MCF 10A (cell line): ENCODE data around the gene NID2. TPM values are rescaled to one million over a fixed set of nuclear protein-coding genes. Genes with fewer than 3 reads are reported as not detected.
A peak's percentile ranks its signal among the peaks of the same experiment; 100 is the strongest.

Experiments used
- BruUV-seq: library from RNA; stranded (reverse); fragments of 400-500 nt; replicated peaks from 2 replicates; lab custom pipeline; 2021; lab: Mats Ljungman, UMichigan
- CTCF ChIA-PET: fragments of 300-600 bp; sonication (Branson Sonifier 250); formaldehyde crosslinking; extraction: SDS; loops from one replicate; lab custom pipeline; 2021; ENCODE audit warnings: antibody characterized with exemption, inconsistent platforms; lab: Yijun Ruan, JAX
- POLR2A ChIA-PET: fragments of 300-600, 350-650 bp; sonication (Branson Sonifier 250); formaldehyde crosslinking; extraction: SDS; loops from one replicate; lab custom pipeline; 2020; ENCODE audit warnings: antibody characterized with exemption, inconsistent platforms; lab: Yijun Ruan, JAX
- DNase-seq: peaks from one replicate; pipeline ENCODE4 v3.0.0-alpha.2; 2018; ENCODE audit not compliant: unreplicated experiment
- H3K27ac Mint-ChIP-seq: one replicate; pipeline ENCODE4 v1.8.0; 2022; ENCODE audit warnings: mild to moderate bottlenecking, low read depth, mixed read lengths; ENCODE audit not compliant: unreplicated experiment
- H3K27me3 Mint-ChIP-seq: one replicate; pipeline ENCODE4 v1.8.0; 2022; ENCODE audit warnings: mixed read lengths; ENCODE audit not compliant: insufficient read depth, unreplicated experiment
- H3K36me3 Mint-ChIP-seq: one replicate; pipeline ENCODE4 v1.8.0; 2022; ENCODE audit warnings: mild to moderate bottlenecking, moderate library complexity, mixed read lengths; ENCODE audit not compliant: insufficient read depth, unreplicated experiment
- H3K4me1 Mint-ChIP-seq: one replicate; pipeline ENCODE4 v1.8.0; 2022; ENCODE audit warnings: mixed read lengths; ENCODE audit not compliant: insufficient read depth, unreplicated experiment
- H3K4me3 Mint-ChIP-seq: one replicate; pipeline ENCODE4 v1.8.0; 2022; ENCODE audit warnings: mild to moderate bottlenecking, moderate library complexity, mixed read lengths; ENCODE audit not compliant: unreplicated experiment
- H3K9me3 Mint-ChIP-seq: one replicate; pipeline ENCODE4 v1.8.0; 2022; ENCODE audit warnings: mixed read lengths; ENCODE audit not compliant: unreplicated experiment
- CTCF ChIP-seq: fragments of 200-600 bp; IDR thresholded peaks from one replicate; pipeline ENCODE4 v1.8.0; 2022; ENCODE audit warnings: antibody characterized with exemption, mild to moderate bottlenecking; ENCODE audit not compliant: unreplicated experiment
- intact Hi-C: fragments of 100-400 bp; cut with micrococcal nuclease; formaldehyde crosslinking; loops from 2 replicates; pipeline ENCODE4 v1.14.1; 2022
- total RNA-seq: library from RNA; stranded (reverse); gene quantifications from 2 replicates; pipeline ENCODE4 v1.2.3, GENCODE V29; 2022

Gene NID2
- total RNA-seq, 1 experiment from 2014 or later: not detected

- no peak for TF ChIP-seq CTCF
- intact Hi-C loops: no loop called here
- no TSS peak for BruUV-seq
- Mint-ChIP-seq H3K27ac (no peak overlapping the region), H3K36me3 (peaks cover 6% of the 10 kb centered on the region), H3K4me3 (no peak overlapping the region), H3K27me3 (no peaks in the 10 kb centered on the region), H3K4me1 (peaks cover 52% of the 10 kb centered on the region), H3K9me3 (no peaks in the 10 kb centered on the region)
- peak; percentile 54 for DNase-seq
- POLR2A ChIA-PET: no interaction called here
- CTCF ChIA-PET: no interaction called here
These were observed 9.3 kb upstream of the NID2 start for GRCh38 chr14:52078095-52078531.

GRCh38 chr14:52077256-52077979 is 8.6 kb upstream of the NID2 start:
- no peak for TF ChIP-seq CTCF
- Mint-ChIP-seq H3K4me1 (peaks cover 57% of the 10 kb centered on the region), H3K4me3 (no peak overlapping the region), H3K27ac (no peak overlapping the region), H3K27me3 (no peaks in the 10 kb centered on the region), H3K9me3 (no peaks in the 10 kb centered on the region), H3K36me3 (peaks cover 6% of the 10 kb centered on the region)
- POLR2A ChIA-PET: interaction anchor here (0.6 to 0.8 kb wide), 3 partner anchors 54 to 799 kb away, joined by 3 read pairs; no protein-coding TSS in a partner anchor
- DNase-seq: no peak
- BruUV-seq: no TSS peak
- intact Hi-C loops: no loop called here
- CTCF ChIA-PET: interaction anchor here (0.5 kb wide), 1 partner anchor 26 kb away, joined by 3 read pairs; no protein-coding TSS in a partner anchor

GRCh38 chr14:52076334-52076733 is 7.5 kb upstream of the NID2 start:
- Mint-ChIP-seq H3K9me3 (no peaks in the 10 kb centered on the region), H3K27me3 (no peaks in the 10 kb centered on the region), H3K4me3 (no peak overlapping the region), H3K27ac (no peak overlapping the region), H3K4me1 (peaks cover 55% of the 10 kb centered on the region), H3K36me3 (peaks cover 6% of the 10 kb centered on the region)
- ChIA-PET POLR2A (interaction anchor here (0.7 kb wide), 2 partner anchors 40 to 266 kb away, joined by 3 to 4 read pairs; no protein-coding TSS in a partner anchor), CTCF (interaction anchor here (0.7 kb wide), 1 partner anchor 61 kb away, joined by 4 read pairs; no protein-coding TSS in a partner anchor)
- peak; percentile 72 for DNase-seq
- no TSS peak for BruUV-seq
- no peak for TF ChIP-seq CTCF
- intact Hi-C loops: no loop called here

- Mint-ChIP-seq H3K4me3 (no peak overlapping the region), H3K27ac (no peak overlapping the region), H3K9me3 (no peaks in the 10 kb centered on the region), H3K27me3 (no peaks in the 10 kb centered on the region), H3K4me1 (peaks cover 46% of the 10 kb centered on the region), H3K36me3 (no peaks in the 10 kb centered on the region)
- BruUV-seq: no TSS peak
- intact Hi-C loops: no loop called here
- TF ChIP-seq CTCF: no peak
- DNase-seq: no peak
- ChIA-PET CTCF (interaction anchor here (0.6 kb wide), 2 partner anchors 31 to 1829 kb away, joined by 3 read pairs; no protein-coding TSS in a partner anchor), POLR2A (interaction anchor here (0.7 kb wide), 1 partner anchor 15 kb away, joined by 3 read pairs; no protein-coding TSS in a partner anchor)
These were observed 6.5 kb upstream of the NID2 start for GRCh38 chr14:52075371-52075770.
